Spleen (tissue), 7 donors: ENCODE results near the gene BACH2.

ENCODE experiments used
- CTCF ChIP-seq, 11 experiments: fragments of 200-600 bp in 7 of 11; fragments of 450-650 bp in 4 of 11; sonication (generic) in 4 of 11; IDR thresholded peaks in 8 of 11; conservative IDR thresholded peaks in 3 of 11; 1 replicate in 7 of 11; 2 replicates in 4 of 11; pipeline versions ENCODE4 v1.4.0 to v1.8.0; 2016 to 2021; ENCODE audit warnings: antibody characterized with exemption in 11 of 11, inconsistent platforms in 4 of 11, mild to moderate bottlenecking in 1 of 11
- POLR2AphosphoS5 ChIP-seq, 3 donors: sonication (generic); formaldehyde crosslinking; IDR thresholded peaks; one replicate each; pipeline ENCODE4 v1.5.1; 2017; ENCODE audit warnings: antibody characterized with exemption in 3 of 3
- donor health status: DM: no; HTN: no; CAD: no; lungs with moderate emphysema.
- donor health status: DM: no; HTN: no; CAD: no.
- donor health status: DM: no; HTN: no; CAD: no.

GRCh38 chr6:90044182-90044832 lies 252.3 kb downstream of the BACH2 start:
- TF ChIP-seq CTCF (IDR thresholded peaks at IDR 0.05 in 8 of 11, conservative IDR thresholded peaks at IDR 0.05 in 3 of 11) (no peak), POLR2AphosphoS5 (IDR thresholded peaks at IDR 0.05) (no peak)
